H1 (cell line): ENCODE data around the gene GRM7. TPM values are rescaled to one million over a fixed set of nuclear protein-coding genes. Genes with fewer than 3 reads are reported as not detected.

Experiments
- ASH2L ChIP-seq: fragments of 200-600, 300-600 bp; sonication (generic); IDR thresholded peaks from one replicate; pipeline ENCODE4 v1.7.1; 2017; ENCODE audit warnings: low read length
- MAFK ChIP-seq: IDR thresholded peaks from 2 replicates; pipeline ENCODE4 v1.6.1; 2012; ENCODE audit warnings: low read depth, mild to moderate bottlenecking, improper control_type of control experiment, low read length
- PHF8 ChIP-seq: fragments of 200-600 bp; sonication (generic); conservative IDR thresholded peaks from 2 replicates; pipeline ENCODE4 v1.7.1; 2012; ENCODE audit warnings: low read depth, mild to moderate bottlenecking, inconsistent platforms, low read length, moderate library complexity
- RAD21 ChIP-seq, 2 experiments: IDR thresholded peaks in 1 of 2; conservative IDR thresholded peaks in 1 of 2; 2 replicates each; pipeline ENCODE4 v1.6.1; 2011; ENCODE audit warnings: low read depth in 2 of 2, low read length in 2 of 2, improper control_type of control experiment in 1 of 2, inconsistent platforms in 1 of 2, mild to moderate bottlenecking in 1 of 2, moderate library complexity in 1 of 2
- SIRT6 ChIP-seq: IDR thresholded peaks from one replicate; pipeline ENCODE4 v1.7.1; 2012; ENCODE audit warnings: low read length, inconsistent platforms
- TAF7 ChIP-seq: optimal IDR thresholded peaks from 2 replicates; pipeline ENCODE3; 2011; ENCODE audit warnings: low read depth, mild to moderate bottlenecking, inconsistent platforms, low read length, moderate library complexity, borderline replicate concordance
- YY1 ChIP-seq: IDR thresholded peaks from 2 replicates; pipeline ENCODE4 v1.6.1; 2011; ENCODE audit warnings: low read depth, mild to moderate bottlenecking, low read length
- polyA plus RNA-seq, 7 experiments: library from polyadenylated mRNA; depleted of rRNA in 3 of 7; stranded (reverse) in 5 of 7; unstranded in 2 of 7; fragments of >200 nt in 5 of 7; fragments of 200-250 nt in 2 of 7; gene quantifications; 1 replicate in 5 of 7; 2 replicates in 1 of 7; 4 replicates in 1 of 7; pipeline versions ENCODE4 v1.2.1 to v1.2.3, GENCODE V29; 2011 to 2013; ENCODE audit warnings: missing spikeins in 2 of 7, mixed read lengths in 2 of 7
- total RNA-seq: library from RNA; stranded (reverse); fragmentation: NEBNext Ultra II Directional; extraction: Animal tissue kit (Norgen Biotek cat#: 25700); gene quantifications from 2 replicates; pipeline ENCODE4 v1.2.1, GENCODE V29; 2021

The GRM7 gene
- total and polyA plus RNA-seq, 2 of the 8 experiments (the other 6 are each of a cell fraction or from before 2014, with no cell fraction given) = 0.17 to 0.24 TPM

DNA sequence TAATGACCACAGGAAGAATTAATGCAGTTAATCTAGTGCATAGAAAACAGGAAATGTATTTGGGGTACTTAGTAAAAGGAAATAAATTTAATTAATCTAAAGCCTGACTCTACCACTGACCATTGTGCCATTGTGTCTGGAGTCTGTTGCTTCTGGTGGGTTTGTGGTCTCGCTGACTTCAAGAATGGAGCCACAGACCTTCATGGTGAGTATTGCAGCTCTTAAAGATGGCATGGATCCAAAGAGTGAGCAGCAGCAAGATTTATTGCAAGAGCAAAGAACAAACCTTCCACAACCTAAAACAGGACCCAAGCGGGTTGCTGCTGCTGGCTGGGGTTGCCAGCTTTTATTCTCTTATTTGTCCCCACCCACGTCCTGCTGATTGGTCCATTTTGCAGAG lies 929.2 kb downstream of the GRM7 start (continued):
- TF ChIP-seq RAD21 (IDR thresholded peaks at IDR 0.05 in 1 of 2, conservative IDR thresholded peaks at IDR 0.05 in 1 of 2; ENCODE audit: low read depth in 2 of 2, low read length in 2 of 2) (no peak), TAF7 (no peak), PHF8 (no peak), YY1 (no peak), ASH2L (no peak), SIRT6 (no peak), MAFK (no peak)
